ENCODE data around the gene RCOR1. TPM values are rescaled to one million over a fixed set of nuclear protein-coding genes. Genes with fewer than 3 reads are reported as not detected.

RCOR1 gene
- total and polyA plus RNA-seq, 2 of the 4 experiments (the other 2 are of a cell fraction) = 9.0 to 11.2 TPM

DNA sequence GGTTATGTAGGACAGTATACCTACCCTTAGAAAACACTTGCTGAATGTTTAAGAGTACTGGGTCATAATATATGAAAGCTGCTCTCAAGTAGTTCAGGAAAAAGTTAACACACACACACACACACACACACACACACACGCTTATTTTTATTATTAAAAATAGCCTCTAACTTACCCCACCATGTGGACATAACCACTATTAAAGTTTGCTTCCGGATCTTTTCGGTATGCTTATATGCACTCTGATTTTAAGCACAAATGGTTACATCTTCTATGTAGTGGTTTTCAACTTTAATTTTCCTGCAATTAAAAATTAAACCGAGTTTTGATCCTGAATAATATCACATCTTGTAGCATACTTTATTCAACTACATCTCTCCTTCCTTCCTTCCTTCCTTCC, 99.9 kb downstream of the RCOR1 start:
- CTCF ChIA-PET = interaction anchor here (0.5 kb wide), 1 partner anchor 22 kb away, joined by 3 read pairs; no protein-coding TSS in a partner anchor
- intact Hi-C loops (cut with micrococcal nuclease) = loop anchor here (5.0 to 10.0 kb wide), 4 partner anchors 100 to 362 kb away; partner anchors contain the start of genes CDC42BPB and RCOR1

More for the DNA sequence above, 99.9 kb downstream of the RCOR1 start:
- H3K79me1 ChIP-seq (ENCODE audit: low read depth in 1 of 2, low read length in 2 of 2) = peaks cover 36 to 64% of the 10 kb centered on the region in 2 experiments
- no peak overlapping the region for H4K5ac ChIP-seq (ENCODE audit: low read depth, low read length)
- no peak overlapping the region for H3K9ac ChIP-seq (ENCODE audit: low read depth, low read length)
- no peak overlapping the region for H2AK5ac ChIP-seq (ENCODE audit: low read depth, low read length)
- H3K14ac ChIP-seq (replicated peaks; ENCODE audit: low read depth, low read length) = no peak overlapping the region
- TF ChIP-seq, protein P1, sequence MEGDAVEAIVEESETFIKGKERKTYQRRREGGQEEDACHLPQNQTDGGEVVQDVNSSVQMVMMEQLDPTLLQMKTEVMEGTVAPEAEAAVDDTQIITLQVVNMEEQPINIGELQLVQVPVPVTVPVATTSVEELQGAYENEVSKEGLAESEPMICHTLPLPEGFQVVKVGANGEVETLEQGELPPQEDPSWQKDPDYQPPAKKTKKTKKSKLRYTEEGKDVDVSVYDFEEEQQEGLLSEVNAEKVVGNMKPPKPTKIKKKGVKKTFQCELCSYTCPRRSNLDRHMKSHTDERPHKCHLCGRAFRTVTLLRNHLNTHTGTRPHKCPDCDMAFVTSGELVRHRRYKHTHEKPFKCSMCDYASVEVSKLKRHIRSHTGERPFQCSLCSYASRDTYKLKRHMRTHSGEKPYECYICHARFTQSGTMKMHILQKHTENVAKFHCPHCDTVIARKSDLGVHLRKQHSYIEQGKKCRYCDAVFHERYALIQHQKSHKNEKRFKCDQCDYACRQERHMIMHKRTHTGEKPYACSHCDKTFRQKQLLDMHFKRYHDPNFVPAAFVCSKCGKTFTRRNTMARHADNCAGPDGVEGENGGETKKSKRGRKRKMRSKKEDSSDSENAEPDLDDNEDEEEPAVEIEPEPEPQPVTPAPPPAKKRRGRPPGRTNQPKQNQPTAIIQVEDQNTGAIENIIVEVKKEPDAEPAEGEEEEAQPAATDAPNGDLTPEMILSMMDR (conservative IDR thresholded peaks at IDR 0.05; ENCODE audit: low read depth, low read length) = no peak
- no peak for TF ChIP-seq FOS (IDR thresholded peaks at IDR 0.05; ENCODE audit: low read depth, low read length)
- no peak overlapping the region for H3K4me2 ChIP-seq (ENCODE audit: low read depth, low read length)
- H4K20me1 ChIP-seq (ENCODE audit: insufficient read depth, low read length) = peaks cover 44% of the 10 kb centered on the region
- no peak overlapping the region for H4K8ac ChIP-seq (ENCODE audit: low read depth in 2 of 2, low read length in 2 of 2)
- POLR2A ChIA-PET (ENCODE audit: unreplicated experiment) = no interaction called here
- no CpG with 5 or more reads among the region's 4 CpGs for WGBS, 2 experiments (ENCODE audit: extremely low coverage in 2 of 2, insufficient read length in 1 of 2)
- peaks cover 10% of the 10 kb centered on the region for H3K9me1 ChIP-seq (ENCODE audit: insufficient read depth, low read length)
- ATAC-seq (ENCODE audit: low read depth) (no peak), DNase-seq (no peak)
- dilution Hi-C loops (cut with HindIII; ENCODE audit: low sequenced_read_pairs, unreplicated experiment) (no loop called here), in situ Hi-C loops (cut with MboI; ENCODE audit: low sequenced_read_pairs) (loop anchor here (10.0 kb wide), 1 partner anchor 222 kb away; no protein-coding TSS in a partner anchor)
- H2BK5ac ChIP-seq (ENCODE audit: low read depth, low read length, poor library complexity, severe bottlenecking) = no peak overlapping the region
- no TSS peak for BruUV-seq (replicated peaks)
- H3K4me1 ChIP-seq (ENCODE audit: control insufficient read depth, insufficient read depth, low read length) = no peaks in the 10 kb centered on the region; the same call in 1 of the 2 replicates
- no peak overlapping the region for H2BK20ac ChIP-seq (ENCODE audit: low read depth, low read length)
- no peak overlapping the region for H3K56ac ChIP-seq (ENCODE audit: extremely low read depth, insufficient read depth, low read length)
- no peaks in the 10 kb centered on the region for H3K9me3 ChIP-seq (ENCODE audit: control insufficient read depth, insufficient read depth, low read length)
- no peak overlapping the region for H3K4ac ChIP-seq (ENCODE audit: low read depth, low read length)
- H2BK120ac ChIP-seq (ENCODE audit: low read depth, low read length) = no peak overlapping the region
- H2BK15ac ChIP-seq (ENCODE audit: low read depth, low read length) = no peak overlapping the region
- H3K4me3 ChIP-seq (ENCODE audit: insufficient read depth, low read depth, low read length) = no peak overlapping the region
- no peaks in the 10 kb centered on the region for H3K27me3 ChIP-seq (ENCODE audit: control insufficient read depth, insufficient read depth, low read length)
- no peak overlapping the region for H2AFZ ChIP-seq (replicated peaks; ENCODE audit: low read length, poor library complexity)
- no peak overlapping the region for H2AK9ac ChIP-seq (replicated peaks; ENCODE audit: low read depth, low read length, poor library complexity)
- no peak overlapping the region for H3K23ac ChIP-seq (ENCODE audit: low read depth, low read length)
- H3K27ac ChIP-seq (ENCODE audit: insufficient read depth, low read length) = no peak overlapping the region
- no peak overlapping the region for H3K18ac ChIP-seq (ENCODE audit: low read depth, low read length)
- no peak overlapping the region for H4K91ac ChIP-seq (ENCODE audit: insufficient read depth, low read depth, low read length)
- no peaks in the 10 kb centered on the region for H3K36me3 ChIP-seq (ENCODE audit: control insufficient read depth, insufficient read depth, low read length)
